Cardiac fibroblast (primary cell): ENCODE data around the gene KCNQ2.

Source experiments
- DNase-seq, 2 donors: peaks; one replicate each; pipeline versions ENCODE4 v3.0.0 to v3.0.0-alpha.2; 2010; ENCODE audit warnings: low read depth in 2 of 2
- H3K4me3 ChIP-seq, 2 donors: replicated peaks in 1 of 2; 1 replicate in 1 of 2; 2 replicates in 1 of 2; pipeline ENCODE4 v1.5.1; 2011; ENCODE audit warnings: low read depth in 2 of 2, low read length in 2 of 2, mild to moderate bottlenecking in 2 of 2, moderate library complexity in 1 of 2
- CTCF ChIP-seq: IDR thresholded peaks from one replicate; pipeline ENCODE4 v1.5.1; 2011; ENCODE audit warnings: low read depth, mild to moderate bottlenecking, low read length, inconsistent platforms

The KCNQ2 gene

GRCh38 chr20:63494420-63495166 lies 22.1 kb upstream of the KCNQ2 start:
- DNase-seq, result no peak
- H3K4me3 ChIP-seq, result no peak overlapping the region
- TF ChIP-seq CTCF, result no peak

DNA sequence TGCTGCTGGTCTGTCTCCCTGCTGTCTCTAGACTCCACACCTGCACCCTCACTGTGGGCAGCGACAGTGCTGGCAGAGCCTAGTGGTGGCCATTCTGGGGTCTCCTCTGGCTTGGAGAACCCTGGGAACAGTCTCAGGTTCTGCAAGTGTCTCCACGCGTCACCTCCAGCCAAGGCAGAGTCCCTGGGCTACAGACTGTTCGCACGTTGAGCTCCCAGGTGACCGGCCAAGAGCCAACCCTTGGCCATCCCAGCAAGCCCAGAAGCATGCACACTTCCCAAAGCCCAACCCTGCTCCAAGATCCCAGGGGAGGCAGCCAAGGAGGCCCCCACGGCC lies 21.6 kb upstream of the KCNQ2 start:
- H3K4me3 ChIP-seq, result no peak overlapping the region
- no peak for DNase-seq
- TF ChIP-seq CTCF, result no peak

DNA sequence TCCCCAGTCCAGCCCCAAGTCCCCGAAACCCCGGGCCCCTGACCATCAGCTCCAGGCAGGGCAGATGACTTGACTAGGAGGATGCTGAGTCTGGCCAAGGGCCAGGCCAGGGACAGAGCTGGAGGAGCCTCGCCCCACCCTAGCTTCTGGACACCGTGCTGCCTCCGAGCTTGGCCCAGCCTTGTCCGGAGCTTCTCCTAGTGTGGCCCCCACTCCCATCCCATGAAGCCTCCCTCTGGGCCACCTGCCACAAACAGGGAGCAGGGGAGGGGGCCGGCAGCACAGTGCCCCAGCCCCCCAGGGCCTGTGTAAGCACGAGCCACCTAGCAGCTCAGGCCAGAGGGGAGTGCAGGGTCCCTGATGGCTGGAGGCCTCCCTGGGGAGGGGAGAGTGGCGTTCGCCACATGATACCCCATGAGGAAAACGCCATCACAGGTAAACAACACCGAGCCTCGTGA lies 21.1 kb upstream of the KCNQ2 start:
- H3K4me3 ChIP-seq, result no peak overlapping the region
- DNase-seq, result no peak
- no peak for TF ChIP-seq CTCF

- no peak for TF ChIP-seq CTCF
- H3K4me3 ChIP-seq, result no peak overlapping the region
- no peak for DNase-seq
Observed at GRCh38 chr20:63492982-63493381, 20.5 kb upstream of the KCNQ2 start.

- DNase-seq, result no peak
- H3K4me3 ChIP-seq, result no peak overlapping the region
- TF ChIP-seq CTCF, result no peak
Observed at GRCh38 chr20:63492518-63492917, 20.1 kb upstream of the KCNQ2 start.

GRCh38 chr20:63491635-63492230 lies 19.3 kb upstream of the KCNQ2 start:
- no peak for DNase-seq
- no peak for TF ChIP-seq CTCF
- H3K4me3 ChIP-seq, result no peak overlapping the region

- TF ChIP-seq CTCF, result no peak
- DNase-seq, result no peak
- no peak overlapping the region for H3K4me3 ChIP-seq
Observed at GRCh38 chr20:63491078-63491477, 18.6 kb upstream of the KCNQ2 start.
